Adipose tissue (tissue), 3 donors: ENCODE results near the gene MAPK9. TPM values are rescaled to one million over a fixed set of nuclear protein-coding genes. Genes with fewer than 3 reads are reported as not detected.
"Not testable (repeated sequence)": the region's sequence is repeated elsewhere in the genome, so short reads cannot be mapped to it uniquely, and the experiment has no call there.

Experiments
- H3K27ac ChIP-seq: one replicate; pipeline ENCODE4 v1.5.1; 2013; ENCODE audit warnings: low read depth, low read length
- WGBS, 3 donors: extraction: QIAGEN DNeasy Blood & Tissue Kit; methylation state at CpG; one replicate each; pipeline ENCODE4 v1.1.7; 2013; 5-methylcytosine and 5-hydroxymethylcytosine counted together
- polyA plus RNA-seq, 3 donors: library from polyadenylated mRNA; stranded (reverse); fragments of 200-250 nt; gene quantifications; one replicate each; pipeline ENCODE4 v1.2.3, GENCODE V29; 2013
- donor health status: healthy with polysubstance abuse.
- donor health status: Bipolar disorder and iron deficiency.
- donor health status: healthy.

MAPK9 gene
- polyA plus RNA-seq, 3 donors, result 12.8 to 15.5 (median 15.3) TPM

GRCh38 chr5:180213657-180214207 is 78.2 kb downstream of the MAPK9 start:
- 87 to 91% (median 89%) methylated on average over 5 of the region's 5 CpGs for WGBS, 3 donors
- H3K27ac ChIP-seq, result no peak overlapping the region

- no peak overlapping the region for H3K27ac ChIP-seq
- WGBS, 3 donors, result 6 to 8% (median 7%) methylated on average over 4 of the region's 4 CpGs
These were observed 78.7 kb downstream of the MAPK9 start for GRCh38 chr5:180213256-180213600.

- H3K27ac ChIP-seq, result no peak overlapping the region
- 35 to 45% (median 37%) methylated on average over 18 to 19 of the region's 19 CpGs for WGBS, 3 donors
These were observed 79.3 kb downstream of the MAPK9 start for GRCh38 chr5:180212363-180213255.

GRCh38 chr5:180211761-180212035 is 80.2 kb downstream of the MAPK9 start:
- WGBS, 3 donors, result 82 to 84% (median 83%) methylated on average over 4 of the region's 4 CpGs
- H3K27ac ChIP-seq, result no peak overlapping the region

- H3K27ac ChIP-seq, result no peak overlapping the region
- 86 to 91% (median 87%) methylated on average over 16 of the region's 16 CpGs for WGBS, 3 donors
These were observed 80.7 kb downstream of the MAPK9 start for GRCh38 chr5:180210961-180211760.

GRCh38 chr5:180210077-180210476 is 81.8 kb downstream of the MAPK9 start:
- WGBS, 3 donors, result 89 to 93% (median 89%) methylated on average over 12 of the region's 12 CpGs
- not testable (repeated sequence) for H3K27ac ChIP-seq

- no peak within 1 kb of the TSS for H3K27ac ChIP-seq
- WGBS, 3 donors, result 4 to 5% (median 5%) methylated on average over 27 to 54 of the region's 55 CpGs
These were observed 82.7 kb downstream of the MAPK9 start, which contains the start of gene RASGEF1C for GRCh38 chr5:180209137-180209581. Gene RASGEF1C, minus strand, starts transcription at chr5:180209211. Its CDS starts 71,159 bp downstream, at chr5:180138052.

GRCh38 chr5:180208435-180209081 is 83.3 kb downstream of the MAPK9 start:
- H3K27ac ChIP-seq, result no peak overlapping the region

GRCh38 chr5:180208038-180208434 is 83.8 kb downstream of the MAPK9 start:
- 25 to 34% (median 32%) methylated on average over 14 of the region's 14 CpGs for WGBS, 3 donors
- H3K27ac ChIP-seq, result no peak overlapping the region

More at GRCh38 chr5:180208435-180209081, 83.3 kb downstream of the MAPK9 start:
- 2 to 4% (median 4%) methylated on average over 48 to 65 of the region's 65 CpGs for WGBS, 3 donors

- no peak overlapping the region for H3K27ac ChIP-seq
- 24 to 40% (median 35%) methylated on average over 14 to 25 of the region's 25 CpGs for WGBS, 3 donors
These were observed 84.3 kb downstream of the MAPK9 start for GRCh38 chr5:180207593-180207992.

- H3K27ac ChIP-seq, result no peak overlapping the region
- 82 to 90% (median 86%) methylated on average over 11 of the region's 11 CpGs for WGBS, 3 donors
These were observed 84.9 kb downstream of the MAPK9 start for GRCh38 chr5:180206993-180207392.

GRCh38 chr5:180205916-180206315 is 86.0 kb downstream of the MAPK9 start:
- 83 to 89% (median 86%) methylated on average over 1 of the region's 1 CpG for WGBS, 3 donors

GRCh38 chr5:180204276-180204819 is 87.5 kb downstream of the MAPK9 start:
- H3K27ac ChIP-seq, result no peak overlapping the region
- 78 to 81% (median 80%) methylated on average over 1 of the region's 1 CpG for WGBS, 3 donors

More at GRCh38 chr5:180205916-180206315, 86.0 kb downstream of the MAPK9 start:
- no peak overlapping the region for H3K27ac ChIP-seq

GRCh38 chr5:180202939-180203573 is 88.8 kb downstream of the MAPK9 start:
- WGBS, 3 donors, result 71 to 84% (median 78%) methylated on average over 8 of the region's 8 CpGs
- H3K27ac ChIP-seq, result no peak overlapping the region

GRCh38 chr5:180201051-180201987 is 90.6 kb downstream of the MAPK9 start:
- WGBS, 3 donors, result 73 to 75% (median 73%) methylated on average over 23 of the region's 23 CpGs
- no peak overlapping the region for H3K27ac ChIP-seq

- WGBS, 3 donors, result 60 to 71% (median 68%) methylated on average over 8 of the region's 8 CpGs
These were observed 92.5 kb downstream of the MAPK9 start for GRCh38 chr5:180199390-180199789.

GRCh38 chr5:180198208-180198607 is 93.7 kb downstream of the MAPK9 start:
- H3K27ac ChIP-seq, result no peak overlapping the region
- WGBS, 3 donors, result 95 to 100% (median 99%) methylated on average over 4 of the region's 4 CpGs

More at GRCh38 chr5:180199390-180199789, 92.5 kb downstream of the MAPK9 start:
- H3K27ac ChIP-seq, result no peak overlapping the region
